Measurements from ENCODE around the gene SLC35F4. TPM values are rescaled to one million over a fixed set of nuclear protein-coding genes. Genes with fewer than 3 reads are reported as not detected.
A peak's percentile ranks its signal among the peaks of the same experiment; 100 is the strongest.
"Not testable (repeated sequence)": the region's sequence is repeated elsewhere in the genome, so short reads cannot be mapped to it uniquely, and the experiment has no call there.

Gene SLC35F4
- total RNA-seq, 1 donor from 2014 or later = not detected

- no peaks in the 10 kb centered on the region for H3K27me3 ChIP-seq (ENCODE audit: control insufficient read depth, insufficient read depth, low read length)
- H3K4me3 ChIP-seq (ENCODE audit: low read depth, low read length) = no peak overlapping the region
- peak; percentile 63 for DNase-seq (ENCODE audit: low read depth)
- no peaks in the 10 kb centered on the region for H3K36me3 ChIP-seq (ENCODE audit: control insufficient read depth, insufficient read depth, low read length)
- no peak for TF ChIP-seq CTCF (IDR thresholded peaks at IDR 0.05; ENCODE audit: insufficient read depth, low read length, poor library complexity, severe bottlenecking)
Measured at GRCh38 chr14:57714487-57714931, 151.4 kb downstream of the SLC35F4 start.

- TF ChIP-seq CTCF (IDR thresholded peaks at IDR 0.05; ENCODE audit: insufficient read depth, low read length, poor library complexity, severe bottlenecking) = no peak
- no peak for DNase-seq (ENCODE audit: low read depth)
- Histone ChIP-seq H3K4me3 (ENCODE audit: low read depth, low read length) (no peak overlapping the region), H3K27me3 (ENCODE audit: control insufficient read depth, insufficient read depth, low read length) (no peaks in the 10 kb centered on the region), H3K36me3 (ENCODE audit: control insufficient read depth, insufficient read depth, low read length) (no peaks in the 10 kb centered on the region)
Measured at GRCh38 chr14:57712698-57713097, 153.2 kb downstream of the SLC35F4 start.

- H3K4me3 ChIP-seq (ENCODE audit: low read depth, low read length) = no peak overlapping the region
- no peaks in the 10 kb centered on the region for H3K36me3 ChIP-seq (ENCODE audit: control insufficient read depth, insufficient read depth, low read length)
- H3K27me3 ChIP-seq (ENCODE audit: control insufficient read depth, insufficient read depth, low read length) = no peaks in the 10 kb centered on the region
- DNase-seq (ENCODE audit: low read depth) = no peak
- TF ChIP-seq CTCF (IDR thresholded peaks at IDR 0.05; ENCODE audit: insufficient read depth, low read length, poor library complexity, severe bottlenecking) = no peak
Measured at GRCh38 chr14:57712102-57712501, 153.8 kb downstream of the SLC35F4 start.

GRCh38 chr14:57709909-57710308 lies 156.0 kb downstream of the SLC35F4 start:
- H3K4me3 ChIP-seq (ENCODE audit: low read depth, low read length) = no peak overlapping the region
- TF ChIP-seq CTCF (IDR thresholded peaks at IDR 0.05; ENCODE audit: insufficient read depth, low read length, poor library complexity, severe bottlenecking) = no peak
- no peak for DNase-seq (ENCODE audit: low read depth)
- no peaks in the 10 kb centered on the region for H3K36me3 ChIP-seq (ENCODE audit: control insufficient read depth, insufficient read depth, low read length)
- H3K27me3 ChIP-seq (ENCODE audit: control insufficient read depth, insufficient read depth, low read length) = no peaks in the 10 kb centered on the region

- not testable (repeated sequence) for DNase-seq (ENCODE audit: low read depth); H3K27me3 ChIP-seq (ENCODE audit: control insufficient read depth, insufficient read depth, low read length); H3K4me3 ChIP-seq (ENCODE audit: low read depth, low read length); H3K36me3 ChIP-seq (ENCODE audit: control insufficient read depth, insufficient read depth, low read length)
Measured at GRCh38 chr14:57709086-57709485, 156.8 kb downstream of the SLC35F4 start.

- H3K27me3 ChIP-seq (ENCODE audit: control insufficient read depth, insufficient read depth, low read length) = no peaks in the 10 kb centered on the region
- H3K36me3 ChIP-seq (ENCODE audit: control insufficient read depth, insufficient read depth, low read length) = no peaks in the 10 kb centered on the region
- no peak for DNase-seq (ENCODE audit: low read depth)
- H3K4me3 ChIP-seq (ENCODE audit: low read depth, low read length) = no peak overlapping the region
- TF ChIP-seq CTCF (IDR thresholded peaks at IDR 0.05; ENCODE audit: insufficient read depth, low read length, poor library complexity, severe bottlenecking) = no peak
Measured at GRCh38 chr14:57707219-57707618, 158.7 kb downstream of the SLC35F4 start.

All from kidney epithelial cell (primary cell).